ENCODE measurements around the gene DGKZ.

Gene DGKZ

DNA sequence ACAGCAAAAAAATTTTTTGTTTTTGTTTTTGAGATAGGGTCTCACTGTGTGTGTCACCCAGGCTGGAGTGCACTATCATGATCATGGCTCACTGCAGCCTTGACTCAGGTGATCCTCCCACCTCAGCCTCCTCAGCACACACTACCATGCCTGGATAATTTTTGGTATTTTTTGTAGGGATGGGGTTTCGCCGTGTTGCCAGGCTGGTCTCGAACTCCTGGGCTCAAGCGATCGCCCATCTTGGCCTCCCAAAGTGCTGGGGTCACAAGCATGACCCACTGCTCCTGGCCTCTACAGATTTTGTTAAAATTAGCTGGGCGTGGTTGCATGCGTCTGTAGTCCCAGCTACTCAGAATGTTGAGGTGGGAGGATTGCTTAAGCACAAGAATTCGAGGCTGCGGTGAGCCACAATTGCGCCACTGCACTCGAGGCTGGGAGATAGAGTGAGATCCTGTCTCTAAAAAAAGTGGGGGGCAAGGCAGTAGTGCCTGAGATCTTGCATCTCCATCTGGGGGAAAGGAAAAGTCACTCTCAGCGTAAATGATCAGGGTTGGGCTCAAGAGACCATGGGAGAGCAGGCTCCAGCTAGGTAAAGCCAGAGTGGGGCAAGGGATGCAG lies 10.6 kb upstream of the DGKZ start:
- ChIA-PET POLR2A (no interaction called here), CTCF (no interaction called here)
- DNase-seq (ENCODE audit: extremely low spot score) = no peak
- TF ChIP-seq BHLHE40 (IDR thresholded peaks at IDR 0.05; ENCODE audit: borderline replicate concordance) (no peak), FOXA1 (IDR thresholded peaks at IDR 0.05) (no peak), L3MBTL2 (conservative IDR thresholded peaks at IDR 0.05) (no peak), SUZ12 (IDR thresholded peaks at IDR 0.05) (no peak), TARDBP (IDR thresholded peaks at IDR 0.05) (no peak)

DNA sequence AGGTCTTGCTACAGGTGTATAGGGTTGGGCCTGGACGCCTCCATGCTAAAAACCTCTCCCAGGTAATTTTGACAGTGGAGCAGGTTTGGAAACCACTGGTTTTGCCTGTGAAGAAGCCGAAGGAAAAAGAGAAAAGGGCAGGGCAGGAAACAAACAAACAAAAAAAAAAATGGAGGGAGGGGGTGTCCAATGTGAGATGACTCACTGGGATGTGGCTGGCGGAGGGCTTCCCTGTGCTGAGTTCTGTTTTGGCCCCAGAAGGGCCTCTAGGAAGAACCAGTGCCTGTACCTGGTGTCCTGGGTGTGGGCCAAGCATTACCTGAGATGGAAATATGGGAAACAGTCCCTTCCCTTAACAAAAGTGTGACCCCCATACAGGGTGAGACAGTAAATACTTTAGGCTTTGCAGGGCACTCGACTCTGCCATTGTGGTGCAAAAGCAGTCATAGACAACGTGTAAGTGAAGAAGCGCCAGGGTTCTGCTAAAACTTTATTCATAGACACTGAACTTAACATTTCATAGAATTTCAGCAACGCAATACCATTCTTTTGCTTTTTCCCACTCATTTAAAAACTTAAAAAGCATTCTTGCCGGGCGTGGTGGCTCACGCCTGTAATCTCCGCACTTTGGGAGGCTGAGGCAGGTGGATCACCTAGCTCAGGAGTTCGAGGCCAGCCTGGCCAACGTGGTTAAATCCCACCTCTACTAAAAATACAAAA lies 9.5 kb upstream of the DGKZ start:
- CTCF ChIA-PET = interaction anchor here (1.3 kb wide), 1 partner anchor 15 kb away, joined by 4 read pairs; no protein-coding TSS in a partner anchor
- POLR2A ChIA-PET = interaction anchor here (1.6 to 3.5 kb wide), 2 partner anchors 8 to 94 kb away, joined by 7 to 11 read pairs; no protein-coding TSS in a partner anchor

DNA sequence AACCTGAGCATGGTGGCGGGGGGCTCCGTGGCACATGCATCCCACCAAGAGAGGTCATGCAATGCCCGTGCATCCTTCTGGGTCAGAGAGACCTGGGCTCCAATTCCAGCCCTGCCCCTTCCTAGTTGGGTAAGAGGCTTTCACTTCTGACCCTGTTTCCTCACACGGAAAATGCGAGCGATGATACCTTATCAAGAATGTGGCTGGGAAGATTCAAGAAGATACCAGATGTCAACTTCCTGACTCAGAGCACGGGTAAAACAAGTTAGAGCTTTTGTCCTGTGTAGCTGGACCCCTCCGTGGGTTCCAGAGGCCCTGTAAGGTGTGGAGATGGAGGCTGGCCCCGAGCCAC lies 8.7 kb upstream of the DGKZ start:
- no peak for TF ChIP-seq L3MBTL2 (conservative IDR thresholded peaks at IDR 0.05)
- no peak for TF ChIP-seq PKNOX1 (IDR thresholded peaks at IDR 0.05)
- no peak for TF ChIP-seq FOXA1 (IDR thresholded peaks at IDR 0.05)
- no peak for TF ChIP-seq HDGF (IDR thresholded peaks at IDR 0.05; ENCODE audit: borderline replicate concordance)
- no peak for TF ChIP-seq CTBP1 (IDR thresholded peaks at IDR 0.05; ENCODE audit: borderline replicate concordance)
- no peak for TF ChIP-seq FOXM1 (IDR thresholded peaks at IDR 0.05; ENCODE audit: borderline replicate concordance)
- TF ChIP-seq TARDBP (IDR thresholded peaks at IDR 0.05) = no peak
- no peak for TF ChIP-seq LEF1 (IDR thresholded peaks at IDR 0.05; ENCODE audit: borderline replicate concordance)
- no peak for TF ChIP-seq SP1 (IDR thresholded peaks at IDR 0.05)
- no peak for TF ChIP-seq ARNT (IDR thresholded peaks at IDR 0.05)
- TF ChIP-seq BHLHE40 (IDR thresholded peaks at IDR 0.05; ENCODE audit: borderline replicate concordance) = no peak
- no peak for TF ChIP-seq ZNF384 (IDR thresholded peaks at IDR 0.05)
- TF ChIP-seq NFRKB (IDR thresholded peaks at IDR 0.05) = no peak
- TF ChIP-seq SUZ12 (IDR thresholded peaks at IDR 0.05) = no peak
- no peak for TF ChIP-seq FOXK2 (IDR thresholded peaks at IDR 0.05)
- no peak for TF ChIP-seq ELF4 (IDR thresholded peaks at IDR 0.05)
- no peak for DNase-seq (ENCODE audit: extremely low spot score)
- ChIA-PET CTCF (interaction anchor here (0.8 to 1.3 kb wide), 2 partner anchors 9 to 14 kb away, joined by 3 to 4 read pairs; partner anchors contain the start of gene DGKZ), POLR2A (interaction anchor here (1.0 to 3.5 kb wide), 3 partner anchors 9 to 95 kb away, joined by 3 to 11 read pairs (median 7); no protein-coding TSS in a partner anchor)

More for the DNA sequence above, 9.5 kb upstream of the DGKZ start:
- TF ChIP-seq ARNT (IDR thresholded peaks at IDR 0.05) (no peak), NFRKB (IDR thresholded peaks at IDR 0.05) (no peak), ELF4 (IDR thresholded peaks at IDR 0.05) (no peak), ZNF384 (IDR thresholded peaks at IDR 0.05) (no peak), FOXK2 (IDR thresholded peaks at IDR 0.05) (no peak), HDGF (IDR thresholded peaks at IDR 0.05; ENCODE audit: borderline replicate concordance) (no peak), PKNOX1 (IDR thresholded peaks at IDR 0.05) (no peak), FOXA1 (IDR thresholded peaks at IDR 0.05) (no peak), TARDBP (IDR thresholded peaks at IDR 0.05) (no peak), SUZ12 (IDR thresholded peaks at IDR 0.05) (no peak), BHLHE40 (IDR thresholded peaks at IDR 0.05; ENCODE audit: borderline replicate concordance) (no peak), LEF1 (IDR thresholded peaks at IDR 0.05; ENCODE audit: borderline replicate concordance) (no peak), SP1 (IDR thresholded peaks at IDR 0.05) (no peak)
- DNase-seq (ENCODE audit: extremely low spot score) = no peak

DNA sequence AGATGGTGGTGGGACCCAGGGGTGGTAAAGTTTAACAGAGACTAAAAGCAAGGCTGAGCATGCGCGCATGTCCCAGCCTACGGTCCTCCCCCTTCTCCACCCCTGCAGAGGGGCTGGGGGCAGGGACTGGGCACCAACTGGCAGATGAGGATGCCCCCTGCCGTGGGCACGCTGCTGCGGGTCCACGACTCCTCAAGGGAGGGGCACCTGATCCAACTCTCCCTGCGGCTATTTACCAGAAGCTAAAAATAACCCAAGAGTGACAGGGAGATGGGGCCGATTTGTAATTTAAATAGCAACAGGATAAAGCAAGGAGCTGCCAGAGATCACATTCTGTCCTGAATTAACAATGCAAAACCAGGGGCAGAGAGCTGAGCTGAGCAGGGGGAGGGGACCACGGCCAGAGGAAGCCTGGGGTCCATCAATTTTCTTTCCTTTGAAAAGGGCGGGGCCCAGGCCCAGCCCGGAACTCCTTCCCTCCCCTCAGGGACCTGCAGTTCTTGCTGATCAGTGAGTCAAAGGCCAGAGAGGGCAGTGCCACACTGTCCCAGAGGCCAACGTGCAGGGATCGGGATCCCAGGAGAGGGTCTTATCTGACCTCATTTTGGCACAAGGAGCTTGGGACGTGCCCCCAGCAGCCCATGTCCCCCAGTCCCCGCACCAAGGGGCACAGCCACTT lies 8.1 kb upstream of the DGKZ start:
- ChIA-PET CTCF (interaction anchor here (0.6 to 1.3 kb wide), 3 partner anchors 8 to 202 kb away, joined by 3 to 4 read pairs (median 3); partner anchors contain the start of gene DGKZ), POLR2A (interaction anchor here (1.0 to 3.5 kb wide), 3 partner anchors 9 to 96 kb away, joined by 3 to 11 read pairs (median 7); no protein-coding TSS in a partner anchor)
- DNase-seq (ENCODE audit: extremely low spot score) = no peak
- TF ChIP-seq FOXK2 (IDR thresholded peaks at IDR 0.05) (no peak), PKNOX1 (IDR thresholded peaks at IDR 0.05) (peak; percentile 60)

DNA sequence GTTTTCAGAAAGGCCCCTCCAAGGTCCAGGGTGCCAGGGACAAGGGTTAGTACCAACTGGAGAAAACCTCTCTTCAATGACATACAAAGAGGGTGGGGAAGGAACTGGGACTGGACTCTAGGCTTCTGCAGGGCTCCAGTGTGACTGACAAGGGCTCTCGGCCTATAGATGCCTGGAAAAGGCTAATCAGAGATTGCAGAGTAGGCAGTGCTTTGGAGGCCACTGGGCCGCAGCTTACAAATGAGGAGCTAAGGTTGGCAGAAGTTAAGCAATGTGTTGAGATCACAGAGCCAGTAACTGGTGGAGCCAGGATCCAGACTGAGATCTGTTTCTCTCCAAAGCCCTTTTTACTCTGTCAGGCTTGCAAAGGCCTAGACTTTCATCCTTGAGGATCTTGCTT lies 7.4 kb upstream of the DGKZ start:
- POLR2A ChIA-PET = interaction anchor here (3.5 kb wide), 1 partner anchor 96 kb away, joined by 11 read pairs; no protein-coding TSS in a partner anchor
- DNase-seq (ENCODE audit: extremely low spot score) = no peak
- TF ChIP-seq FOXK2 (IDR thresholded peaks at IDR 0.05) (no peak), FOXA1 (IDR thresholded peaks at IDR 0.05) (no peak), SUZ12 (IDR thresholded peaks at IDR 0.05) (no peak), ARNT (IDR thresholded peaks at IDR 0.05) (no peak), ELF4 (IDR thresholded peaks at IDR 0.05) (no peak), TARDBP (IDR thresholded peaks at IDR 0.05) (no peak), HDGF (IDR thresholded peaks at IDR 0.05; ENCODE audit: borderline replicate concordance) (no peak), PKNOX1 (IDR thresholded peaks at IDR 0.05) (0 out of 2 replicates have a peak, but pooled peaks have one; percentile 43), L3MBTL2 (conservative IDR thresholded peaks at IDR 0.05) (no peak)

More for the DNA sequence above, 7.4 kb upstream of the DGKZ start:
- CTCF ChIA-PET = no interaction called here

Measured in HEK293T (cell line).